Measurements from ENCODE around the gene FOXN3.
"Not testable (repeated sequence)": the region's sequence is repeated elsewhere in the genome, so short reads cannot be mapped to it uniquely, and the experiment has no call there.

FOXN3 gene

DNA sequence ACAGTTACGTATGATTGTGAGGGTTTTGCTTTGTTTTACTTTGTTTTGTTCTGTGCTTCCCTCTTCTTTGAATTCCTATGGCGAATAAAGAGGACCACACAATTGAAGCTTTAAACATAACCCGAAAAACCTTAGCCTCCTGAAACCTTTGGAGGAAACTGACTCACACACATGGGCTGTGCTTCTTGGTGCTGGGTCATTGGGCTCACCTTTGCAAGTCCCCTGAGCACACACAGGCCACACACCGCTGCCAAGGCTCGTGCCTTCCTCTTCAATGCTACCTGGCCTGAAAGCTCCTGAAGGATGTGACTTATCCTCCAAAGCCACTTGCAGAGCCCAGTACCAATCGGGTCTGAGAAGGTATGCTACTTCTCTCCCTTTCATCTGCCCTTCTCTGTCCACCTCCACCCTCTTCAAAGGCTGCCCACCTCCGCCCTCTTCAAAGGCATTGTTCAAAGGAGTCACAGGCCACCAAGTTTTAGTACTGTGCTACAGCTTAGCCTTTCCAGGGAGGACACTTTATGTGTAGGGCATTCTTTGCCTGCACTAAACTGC, 114.6 kb downstream of the FOXN3 start:
- DNase-seq = no peak

DNA sequence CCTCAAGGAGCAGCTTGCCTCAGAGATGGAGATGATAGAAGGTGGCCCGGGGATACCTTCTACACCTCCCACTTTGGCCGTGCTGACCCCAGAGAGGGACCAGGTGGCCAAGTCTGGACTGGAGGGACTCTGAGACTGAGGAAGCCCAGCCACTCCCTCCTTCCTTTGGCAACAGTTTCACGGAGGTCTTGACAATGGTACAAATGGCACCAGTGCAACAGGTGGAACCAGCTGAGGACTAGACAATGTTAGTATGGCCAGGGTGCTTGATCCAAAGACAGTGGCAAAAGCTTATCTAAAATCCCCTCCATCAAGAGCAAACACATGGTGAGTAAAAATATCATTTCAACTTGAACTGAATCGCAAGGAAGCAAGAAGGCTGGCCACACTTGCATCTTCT, 117.4 kb downstream of the FOXN3 start:
- no peak for DNase-seq

DNA sequence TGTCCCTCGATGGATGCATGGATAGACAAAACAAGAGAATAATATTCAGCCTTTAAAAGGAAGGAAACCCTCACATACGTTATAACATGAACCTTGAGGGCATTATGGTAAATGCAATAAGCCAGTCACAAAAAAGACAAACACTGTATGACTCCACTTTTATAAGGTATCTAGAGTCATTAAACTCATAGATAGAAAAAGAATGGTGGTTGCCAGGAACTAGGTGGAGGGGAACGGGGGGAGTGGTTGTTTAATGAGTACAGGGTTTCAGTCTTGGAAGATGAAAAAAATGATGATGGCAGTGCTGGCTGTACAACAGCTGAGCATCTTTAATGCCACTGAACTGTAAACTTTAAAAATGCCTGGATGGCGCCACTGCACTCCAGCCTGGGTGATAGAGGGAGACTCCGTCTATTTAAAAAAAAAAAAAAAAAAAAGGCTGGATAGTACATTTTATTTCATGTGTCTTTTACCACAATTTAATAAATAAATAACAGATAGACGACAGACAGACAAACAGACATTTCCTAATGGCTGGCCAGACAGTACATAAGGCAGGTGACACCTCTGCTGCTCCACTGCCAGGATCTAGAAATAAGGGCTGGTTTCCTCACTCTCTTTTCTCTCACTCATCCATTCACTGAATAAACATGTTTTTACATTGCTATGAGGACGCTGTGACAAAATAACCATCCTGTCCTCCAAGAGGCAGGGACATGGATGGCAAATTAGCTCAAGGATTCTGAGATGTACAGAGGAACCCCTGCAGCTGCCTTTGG, 118.8 kb downstream of the FOXN3 start:
- no peak for DNase-seq

DNA sequence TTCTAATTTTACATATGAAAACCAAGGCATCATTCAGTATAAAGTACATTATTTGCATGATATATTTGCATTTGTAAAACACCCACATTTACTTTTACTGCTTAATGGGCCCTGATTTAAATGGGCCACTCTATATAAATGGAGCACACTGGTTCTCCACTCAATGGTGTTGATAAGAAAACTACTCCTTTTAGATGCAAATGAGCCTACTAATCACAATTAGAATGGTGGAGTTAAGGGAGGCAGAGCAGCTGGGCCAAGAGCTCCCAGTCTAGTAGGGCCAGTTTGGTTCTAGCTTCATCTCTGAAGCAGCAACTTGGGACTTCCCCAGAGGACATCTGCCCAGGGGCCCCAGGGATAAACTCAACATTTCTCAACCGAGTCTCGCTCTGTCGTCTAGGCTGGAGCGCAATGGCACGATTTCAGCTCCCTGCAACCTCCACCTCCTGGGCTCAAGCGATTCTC, 120.7 kb downstream of the FOXN3 start:
- peak; percentile 83 to 93 for DNase-seq

DNA sequence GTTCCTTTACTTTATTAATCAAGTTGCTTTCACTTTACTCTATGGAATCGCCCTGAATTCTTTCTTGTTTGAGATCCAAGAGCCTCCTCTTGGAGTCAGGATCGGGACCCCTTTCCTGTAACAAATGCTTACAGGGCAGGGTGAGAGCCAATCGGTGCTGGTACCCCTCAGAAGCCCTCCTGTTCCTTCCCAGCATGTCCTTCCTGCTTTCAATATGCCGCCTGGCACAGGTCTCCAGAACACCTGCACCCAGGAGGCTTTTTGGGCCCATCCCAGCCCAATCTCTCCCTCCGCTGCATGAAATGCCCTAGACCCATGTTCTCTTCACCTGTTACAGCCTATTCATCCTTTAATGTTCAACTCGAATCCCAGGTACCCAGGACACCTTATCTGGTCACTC, 122.2 kb downstream of the FOXN3 start:
- DNase-seq = no peak

GRCh38 chr14:89294469-89294868, 122.6 kb downstream of the FOXN3 start:
- DNase-seq = not testable (repeated sequence)

DNA sequence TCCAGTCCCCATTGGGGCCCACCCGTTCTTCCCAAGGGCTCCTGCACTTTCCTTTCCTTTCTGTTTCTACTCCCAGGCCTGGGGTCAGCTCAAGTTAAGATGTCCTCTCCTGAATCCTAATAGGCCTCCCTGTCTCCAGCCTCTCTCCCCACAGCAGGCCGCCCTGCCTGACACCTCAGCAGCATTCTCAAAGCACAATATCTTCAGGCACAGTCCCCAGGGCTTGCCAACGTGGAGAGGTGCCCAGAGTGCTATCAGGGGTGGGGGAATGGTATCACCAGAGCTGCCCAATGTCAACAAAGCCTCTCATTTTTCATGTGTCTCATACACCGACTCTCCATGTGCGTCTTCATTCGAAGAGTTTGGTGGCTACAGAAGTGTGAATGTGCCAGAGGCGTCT, 123.0 kb downstream of the FOXN3 start:
- DNase-seq = no peak

- no peak for DNase-seq
Measured at GRCh38 chr14:89293314-89293916, 123.6 kb downstream of the FOXN3 start.

- no peak for DNase-seq
Measured at GRCh38 chr14:89292579-89293313, 124.3 kb downstream of the FOXN3 start.

DNA sequence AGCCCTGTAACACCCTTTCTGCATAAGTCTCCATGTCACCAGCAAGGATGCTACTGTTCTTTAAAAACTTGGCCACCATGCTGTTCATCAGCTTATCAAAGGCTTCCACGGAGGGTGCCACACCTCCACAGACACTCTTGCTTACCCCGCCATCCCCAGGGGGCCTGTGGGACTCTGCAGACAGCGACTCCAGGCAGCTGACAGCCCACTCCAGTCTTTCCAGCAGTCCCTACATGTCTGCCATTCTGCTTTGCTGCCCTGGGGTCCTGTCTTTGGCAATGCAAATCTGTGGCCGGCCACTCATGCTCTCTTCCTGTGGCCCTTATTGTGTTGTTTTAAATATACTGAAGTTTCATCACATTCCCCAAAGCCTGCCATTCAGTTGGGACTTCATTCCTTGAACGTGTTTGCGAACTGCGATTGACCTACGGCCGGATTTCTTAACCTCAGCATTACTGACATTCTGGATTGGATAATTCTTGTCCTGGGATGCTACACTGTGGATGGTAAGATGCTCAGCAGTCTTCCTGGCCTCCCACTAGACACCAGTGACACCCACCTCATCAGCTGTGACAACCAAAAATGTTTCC, 125.6 kb downstream of the FOXN3 start:
- no peak for DNase-seq

DNA sequence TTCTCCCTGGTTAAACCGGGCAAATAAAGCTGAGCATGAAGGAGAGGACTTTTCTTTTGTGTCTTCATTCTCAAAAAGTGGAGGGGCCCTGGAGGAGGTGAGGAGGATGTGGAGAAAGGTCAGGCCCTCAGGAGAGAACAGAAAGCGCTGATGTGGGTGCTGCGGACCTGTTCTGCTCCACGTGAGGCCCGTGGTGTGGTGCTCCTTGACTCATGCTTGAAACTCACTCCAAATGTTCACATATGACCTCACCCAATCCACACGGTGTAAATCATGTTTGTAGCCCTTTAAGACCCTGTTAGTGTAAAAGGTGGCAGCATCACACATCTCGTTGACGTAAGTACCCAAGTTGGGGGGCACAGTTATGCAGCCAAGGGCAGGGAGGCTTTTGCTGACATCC, 126.2 kb downstream of the FOXN3 start:
- DNase-seq = no peak

- DNase-seq = no peak
Measured at GRCh38 chr14:89289477-89289876, 127.6 kb downstream of the FOXN3 start.

DNA sequence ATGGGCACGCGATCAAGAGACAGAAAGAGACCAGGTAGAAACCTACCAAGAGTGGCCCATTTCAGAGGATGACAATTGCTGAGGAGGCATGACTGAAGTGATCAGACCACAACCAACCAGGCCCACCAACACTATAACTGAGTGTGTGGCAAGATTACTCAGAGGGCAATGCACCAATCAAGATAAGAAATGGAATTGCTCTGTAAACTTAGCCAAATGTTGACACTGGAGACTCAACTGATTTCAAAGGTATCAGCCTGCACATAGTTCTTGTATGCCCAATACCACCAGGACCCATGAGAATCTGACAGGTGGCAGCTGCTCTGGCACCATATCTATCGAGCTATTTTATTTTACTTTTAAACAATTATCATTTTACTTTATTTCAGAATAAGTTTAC, 128.9 kb downstream of the FOXN3 start:
- no peak for DNase-seq

GRCh38 chr14:89284333-89285058, 132.5 kb downstream of the FOXN3 start:
- DNase-seq = peak; percentile 25 to 75

DNA sequence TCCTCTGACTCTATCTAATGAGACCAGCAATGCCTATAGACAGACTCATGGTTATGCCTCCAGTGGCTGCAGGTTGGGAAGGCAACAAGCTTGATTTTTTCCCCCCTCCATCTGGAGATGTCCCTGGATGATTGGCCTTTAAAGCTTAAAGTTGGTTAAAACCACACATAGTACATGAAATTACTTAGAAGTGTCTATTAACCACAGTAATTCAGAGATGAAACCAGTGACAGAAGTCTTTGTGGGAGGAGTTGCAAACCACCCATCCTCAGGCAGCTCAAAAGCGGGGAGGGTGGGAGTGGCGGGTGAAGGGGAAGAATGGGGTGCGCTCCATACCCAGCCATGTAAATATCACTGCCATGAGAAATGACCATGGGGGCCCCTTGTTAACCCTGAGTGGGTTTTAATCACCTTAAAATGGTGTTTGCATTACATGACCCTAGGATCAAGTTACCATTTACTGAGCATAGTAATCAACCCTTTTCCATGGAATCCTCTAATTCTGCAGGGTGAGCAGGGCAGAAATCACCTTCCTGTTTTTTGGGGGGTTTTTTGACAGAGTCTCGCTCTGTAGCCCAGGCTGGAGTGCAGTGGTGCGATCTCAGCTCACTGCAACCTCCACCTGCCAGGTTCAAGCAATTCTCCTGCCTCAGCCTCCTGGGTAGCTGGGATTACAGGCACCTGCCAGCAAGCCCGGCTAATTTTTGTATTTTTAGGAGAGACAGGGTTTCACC, 133.5 kb downstream of the FOXN3 start:
- no peak for DNase-seq

DNA sequence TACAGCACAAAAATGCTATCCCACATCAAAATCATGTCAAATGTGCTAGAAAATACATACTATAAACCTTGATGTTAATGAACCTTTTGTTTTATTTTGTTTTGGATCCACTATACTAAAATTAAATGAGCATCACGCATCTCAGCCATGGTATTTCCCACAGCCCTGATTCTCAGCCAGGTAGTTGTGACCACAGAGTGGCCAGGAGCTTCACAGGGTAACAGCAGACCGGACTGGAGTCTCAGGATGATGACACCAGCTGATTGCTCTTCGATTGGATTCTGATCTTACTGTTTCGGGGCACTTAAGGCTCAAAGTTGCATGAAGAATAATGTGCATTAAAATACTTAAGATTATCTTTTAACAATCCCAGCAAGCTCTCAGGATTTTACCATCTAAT, 134.8 kb downstream of the FOXN3 start:
- DNase-seq = no peak

DNA sequence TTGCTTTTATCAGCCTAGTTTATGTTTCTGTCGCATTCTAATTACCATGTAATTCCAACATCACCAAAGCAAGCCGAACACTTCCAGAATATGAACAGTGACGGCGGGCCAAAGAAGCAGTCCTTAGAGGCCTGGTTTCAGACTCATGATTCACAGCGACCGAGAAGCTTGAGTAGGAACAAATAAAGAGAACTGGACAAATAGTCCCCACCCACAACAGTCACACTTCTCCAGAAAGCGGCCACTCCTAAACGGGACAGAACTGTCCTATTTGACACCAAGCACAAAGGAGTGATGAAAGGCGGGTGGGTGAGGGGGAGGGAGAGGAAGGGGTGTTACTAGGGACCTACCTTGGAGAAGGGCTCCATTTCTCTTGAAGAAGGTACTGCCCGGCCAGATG, 136.4 kb downstream of the FOXN3 start:
- no peak for DNase-seq

- DNase-seq = no peak
Measured at GRCh38 chr14:89279649-89280232, 137.3 kb downstream of the FOXN3 start.

DNA sequence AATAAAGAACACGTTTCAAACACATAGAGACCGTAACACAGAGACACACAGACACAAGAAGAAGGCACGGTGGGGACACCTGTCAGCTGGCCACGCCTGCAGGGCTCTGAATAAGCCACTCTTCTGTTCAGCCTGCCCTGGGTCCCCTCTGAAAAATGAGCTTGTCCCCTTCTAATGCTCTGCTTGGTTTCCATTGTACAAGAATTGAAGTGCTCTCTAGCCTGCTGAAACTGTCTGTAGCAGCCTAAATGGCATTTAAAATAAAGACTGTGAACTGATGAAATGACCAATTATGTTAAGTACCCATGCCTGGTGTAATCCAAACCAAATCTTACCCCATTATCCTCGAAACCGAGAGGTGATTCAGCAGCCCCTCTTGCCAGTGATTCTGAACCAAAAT, 139.8 kb downstream of the FOXN3 start:
- no peak for DNase-seq

DNA sequence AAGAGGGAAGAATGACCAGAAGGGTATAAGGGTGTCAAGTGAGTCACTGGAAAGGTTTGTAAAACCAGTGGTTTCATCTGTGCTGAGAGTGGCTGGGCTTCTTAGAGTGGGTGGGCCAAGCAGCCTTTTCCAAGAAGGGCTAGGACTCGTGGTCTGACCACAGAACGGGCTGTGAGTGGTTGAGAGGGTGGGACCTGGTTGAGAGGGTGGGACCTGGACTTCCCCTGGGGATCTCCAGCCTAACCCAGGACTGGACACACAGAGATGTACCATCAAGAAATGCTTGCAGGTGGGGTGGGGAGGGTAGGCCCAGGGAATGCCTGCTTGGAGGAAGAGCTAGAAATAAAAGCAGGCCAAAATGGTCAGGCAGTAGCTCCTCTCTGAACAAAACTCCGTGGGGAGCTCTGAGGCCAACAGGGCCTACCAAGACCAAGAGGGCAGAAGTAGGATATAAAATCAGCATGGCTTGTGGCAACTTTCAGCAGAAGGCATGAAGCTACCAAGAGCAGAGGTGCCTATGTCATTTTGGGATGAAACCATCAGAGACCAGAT, 140.5 kb downstream of the FOXN3 start:
- DNase-seq = no peak

All from NCI-H526 (cell line).